ENCODE data around the gene PHKG2. TPM values are rescaled to one million over a fixed set of nuclear protein-coding genes. Genes with fewer than 3 reads are reported as not detected.
A peak's percentile ranks its signal among the peaks of the same experiment; 100 is the strongest.

Gene PHKG2
- total and polyA plus RNA-seq, 7 experiments from 2014 or later: 33.2 to 57.8 (median 45.0) TPM

DNA sequence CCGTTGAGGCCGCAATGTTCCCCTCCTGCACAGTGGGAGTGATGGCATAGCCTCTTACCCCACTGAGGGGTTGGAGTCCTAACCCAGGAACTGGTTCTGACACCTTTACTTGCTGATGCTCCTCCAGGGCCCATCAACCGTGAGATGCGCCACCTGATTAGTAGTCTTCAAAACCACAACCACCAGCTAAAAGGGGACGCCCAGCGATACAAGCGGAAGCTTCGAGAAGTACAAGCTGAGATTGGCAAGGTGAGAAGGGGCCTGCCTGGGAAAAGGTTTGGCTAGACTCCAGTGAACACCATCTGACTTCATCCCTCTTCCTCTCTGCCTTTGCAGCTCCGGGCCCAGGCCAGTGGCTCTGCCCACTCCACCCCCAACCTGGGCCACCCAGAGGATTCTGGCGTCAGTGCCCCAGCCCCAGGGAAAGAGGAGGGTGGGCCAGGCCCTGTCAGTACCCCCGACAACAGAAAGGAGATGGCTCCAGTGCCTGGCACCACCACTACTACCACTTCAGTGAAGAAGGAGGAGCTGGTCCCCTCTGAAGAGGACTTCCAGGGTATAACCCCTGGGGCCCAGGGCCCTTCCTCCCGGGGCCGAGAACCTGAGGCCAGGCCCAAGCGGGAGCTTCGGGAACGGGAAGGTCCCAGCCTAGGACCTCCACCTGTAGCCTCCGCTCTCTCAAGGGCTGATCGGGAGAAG is 19.7 kb downstream of the PHKG2 start:
- Histone ChIP-seq H3K27me3 (ENCODE audit: control insufficient read depth in 2 of 2, insufficient read depth in 2 of 2, low read length in 2 of 2) (no peaks in the 10 kb centered on the region), H3K4me1 (ENCODE audit: control insufficient read depth in 2 of 2, insufficient read depth in 2 of 2, low read length in 2 of 2) (peaks cover 7 to 28% of the 10 kb centered on the region in 2 donors), H3K4me3 (ENCODE audit: low read length) (no peak overlapping the region), H3K9me3 (ENCODE audit: control insufficient read depth in 2 of 3, low read length in 3 of 3) (no peaks in the 10 kb centered on the region), H3K27ac (ENCODE audit: low read depth, low read length) (no peak overlapping the region), H3K36me3 (ENCODE audit: control insufficient read depth in 2 of 3, insufficient read depth in 3 of 3, low read length in 3 of 3) (peaks cover 29 to 99% (median 54%) of the 10 kb centered on the region in 3 experiments)
- intact Hi-C loops (cut with micrococcal nuclease): no loop called here
- peak; percentile 60 for ATAC-seq
- POLR2A ChIA-PET: interaction anchor here (1.3 kb wide), 1 partner anchor 15 kb away, joined by 4 read pairs; no protein-coding TSS in a partner anchor
- H3K27me3 Mint-ChIP-seq: no peaks in the 10 kb centered on the region
- CTCF ChIA-PET: interaction anchor here (0.6 kb wide), 1 partner anchor 130 kb away, joined by 3 read pairs; no protein-coding TSS in a partner anchor
- peaks cover 14 to 30% (median 25%) of the 10 kb centered on the region in 7 donors for H3K4me1 Mint-ChIP-seq
- peaks cover 3 to 49% (median 21%) of the 10 kb centered on the region in 5 donors for H3K36me3 Mint-ChIP-seq
- H3K4me3 Mint-ChIP-seq: no peak overlapping the region
- no peaks in the 10 kb centered on the region for H3K9me3 Mint-ChIP-seq
- H3K27ac Mint-ChIP-seq: no peak overlapping the region
- DNase-seq: no peak

DNA sequence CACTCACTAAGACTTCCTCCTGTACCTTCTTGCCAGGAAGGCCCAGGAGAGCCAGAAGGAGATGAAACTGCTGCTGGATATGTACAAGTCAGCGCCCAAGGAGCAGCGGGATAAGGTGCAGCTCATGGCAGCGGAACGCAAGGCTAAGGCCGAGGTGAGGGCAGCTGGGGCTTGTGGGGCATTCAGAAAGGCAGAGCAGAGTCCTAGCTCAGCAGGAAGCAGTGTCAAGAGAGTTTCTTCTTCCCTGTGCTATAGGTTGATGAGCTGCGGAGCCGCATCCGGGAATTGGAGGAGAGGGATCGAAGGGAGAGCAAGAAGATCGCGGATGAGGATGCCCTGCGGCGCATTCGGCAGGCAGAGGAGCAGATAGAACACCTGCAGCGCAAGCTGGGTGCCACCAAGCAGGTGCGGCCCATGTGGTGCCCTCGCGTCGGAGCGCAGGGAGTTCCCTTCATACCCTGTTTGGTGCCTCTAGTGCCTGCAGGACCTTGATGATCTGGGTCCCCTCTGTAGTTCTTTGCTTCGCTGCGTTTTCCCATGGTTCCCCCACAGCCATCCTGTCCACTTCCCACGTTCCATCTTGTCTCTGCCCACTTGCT is 20.5 kb downstream of the PHKG2 start:
- H3K36me3 ChIP-seq (ENCODE audit: control insufficient read depth in 2 of 3, insufficient read depth in 3 of 3, low read length in 3 of 3): peaks cover 29 to 99% (median 54%) of the 10 kb centered on the region in 3 experiments
- Mint-ChIP-seq H3K9me3 (no peaks in the 10 kb centered on the region), H3K27me3 (no peaks in the 10 kb centered on the region), H3K36me3 (peaks cover 3 to 47% (median 21%) of the 10 kb centered on the region in 5 donors), H3K27ac (peak overlapping the region in 3 of 9 donors; percentile 10 to 38 (median 14)), H3K4me3 (no peak overlapping the region), H3K4me1 (peaks cover 10 to 27% (median 18%) of the 10 kb centered on the region in 7 donors)
- no peak for DNase-seq
- no peak for ATAC-seq
- ChIA-PET POLR2A (interaction anchor here (1.0 kb wide), 1 partner anchor 17 kb away, joined by 3 read pairs; no protein-coding TSS in a partner anchor), CTCF (no interaction called here)
- H3K9me3 ChIP-seq (ENCODE audit: control insufficient read depth in 2 of 3, low read length in 3 of 3): no peaks in the 10 kb centered on the region
- no peak overlapping the region for H3K4me3 ChIP-seq (ENCODE audit: low read length)
- no peaks in the 10 kb centered on the region for H3K27me3 ChIP-seq (ENCODE audit: control insufficient read depth in 2 of 2, insufficient read depth in 2 of 2, low read length in 2 of 2)
- H3K4me1 ChIP-seq (ENCODE audit: control insufficient read depth in 2 of 2, insufficient read depth in 2 of 2, low read length in 2 of 2): peaks cover 0 to 20% of the 10 kb centered on the region in 2 donors
- no peak overlapping the region for H3K27ac ChIP-seq (ENCODE audit: low read depth, low read length)
- intact Hi-C loops (cut with micrococcal nuclease): no loop called here

DNA sequence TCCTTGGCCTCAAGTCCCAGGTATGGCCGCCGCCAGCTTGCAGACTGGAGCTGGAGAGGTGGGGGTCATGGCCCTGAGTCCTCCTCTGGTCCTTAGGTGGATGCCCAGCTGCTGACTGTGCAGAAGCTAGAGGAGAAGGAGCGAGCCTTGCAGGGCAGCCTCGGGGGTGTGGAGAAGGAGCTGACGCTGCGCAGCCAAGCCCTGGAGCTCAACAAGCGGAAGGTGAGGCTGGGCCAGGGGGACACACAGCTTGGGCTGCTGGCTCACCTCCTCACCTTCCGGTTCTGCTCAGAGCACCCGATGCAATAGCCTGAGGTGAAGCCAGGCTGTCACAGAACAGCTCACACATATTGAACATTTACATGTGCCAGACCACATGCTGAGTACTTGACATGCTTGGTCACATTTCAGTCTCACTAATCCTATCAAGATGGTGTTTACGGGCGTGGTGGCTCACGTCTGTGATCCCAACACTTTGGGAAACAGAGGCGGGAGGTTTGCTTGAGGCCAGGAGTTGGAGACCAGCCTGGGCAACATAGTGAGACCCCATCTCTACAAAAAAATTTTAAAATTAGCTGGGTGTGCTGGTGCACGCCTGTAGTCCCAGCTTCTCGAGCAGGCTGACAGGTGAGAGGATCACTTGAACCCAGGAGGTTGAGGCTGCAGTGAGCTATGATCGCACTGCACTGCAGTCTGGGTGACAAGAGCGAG is 21.3 kb downstream of the PHKG2 start:
- Mint-ChIP-seq H3K9me3 (no peaks in the 10 kb centered on the region), H3K4me1 (peaks cover 9 to 23% (median 15%) of the 10 kb centered on the region in 7 donors), H3K36me3 (peaks cover 3 to 45% (median 21%) of the 10 kb centered on the region in 5 donors), H3K4me3 (no peak overlapping the region), H3K27ac (no peak overlapping the region), H3K27me3 (no peaks in the 10 kb centered on the region)
- intact Hi-C loops (cut with micrococcal nuclease): no loop called here
- Histone ChIP-seq H3K9me3 (ENCODE audit: control insufficient read depth in 2 of 3, low read length in 3 of 3) (no peaks in the 10 kb centered on the region), H3K4me3 (ENCODE audit: low read length) (no peak overlapping the region), H3K27ac (ENCODE audit: low read depth, low read length) (no peak overlapping the region), H3K4me1 (ENCODE audit: control insufficient read depth in 2 of 2, insufficient read depth in 2 of 2, low read length in 2 of 2) (peaks cover 0 to 18% of the 10 kb centered on the region in 2 donors), H3K27me3 (ENCODE audit: control insufficient read depth in 2 of 2, insufficient read depth in 2 of 2, low read length in 2 of 2) (no peaks in the 10 kb centered on the region), H3K36me3 (ENCODE audit: control insufficient read depth in 2 of 3, insufficient read depth in 3 of 3, low read length in 3 of 3) (peaks cover 21 to 99% (median 51%) of the 10 kb centered on the region in 3 experiments)
- POLR2A ChIA-PET: interaction anchor here (0.5 to 1.0 kb wide), 5 partner anchors 11 to 536 kb away, joined by 3 read pairs; partner anchors contain the start of gene PHKG2
- ATAC-seq (no peak), DNase-seq (no peak)
- CTCF ChIA-PET: no interaction called here

DNA sequence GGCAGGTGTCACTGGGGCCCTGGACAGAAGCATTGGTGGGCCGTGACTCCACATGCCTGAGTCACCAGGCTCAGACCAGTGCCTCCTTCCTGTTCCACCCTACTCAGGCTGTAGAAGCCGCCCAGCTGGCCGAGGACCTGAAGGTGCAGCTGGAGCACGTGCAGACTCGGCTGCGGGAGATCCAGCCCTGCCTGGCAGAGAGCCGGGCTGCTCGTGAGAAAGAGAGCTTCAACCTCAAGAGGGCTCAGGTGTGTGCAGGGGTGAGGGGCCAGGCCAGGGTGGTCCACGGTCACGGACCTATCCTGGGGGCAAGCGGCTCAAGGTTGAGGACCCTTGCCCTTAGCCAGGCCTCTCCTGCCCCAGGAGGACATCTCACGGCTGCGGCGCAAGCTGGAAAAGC is 23.5 kb downstream of the PHKG2 start:
- Mint-ChIP-seq H3K27me3 (peaks cover 0 to under 1% (median 0%) of the 10 kb centered on the region in 5 donors), H3K36me3 (peaks cover 0 to 31% (median 12%) of the 10 kb centered on the region in 5 donors), H3K9me3 (no peaks in the 10 kb centered on the region), H3K27ac (peak overlapping the region in 1 of 9 donors; percentile 31), H3K4me1 (peaks cover 11 to 34% (median 19%) of the 10 kb centered on the region in 7 donors), H3K4me3 (no peak overlapping the region)
- no peak overlapping the region for H3K4me3 ChIP-seq (ENCODE audit: low read length)
- intact Hi-C loops (cut with micrococcal nuclease): no loop called here
- no peaks in the 10 kb centered on the region for H3K27me3 ChIP-seq (ENCODE audit: control insufficient read depth in 2 of 2, insufficient read depth in 2 of 2, low read length in 2 of 2)
- no peak overlapping the region for H3K27ac ChIP-seq (ENCODE audit: low read depth, low read length)
- H3K9me3 ChIP-seq (ENCODE audit: control insufficient read depth in 2 of 3, low read length in 3 of 3): no peaks in the 10 kb centered on the region
- peaks cover 0 to 15% of the 10 kb centered on the region in 2 donors for H3K4me1 ChIP-seq (ENCODE audit: control insufficient read depth in 2 of 2, insufficient read depth in 2 of 2, low read length in 2 of 2)
- POLR2A ChIA-PET: interaction anchor here (1.6 kb wide), 1 partner anchor 24 kb away, joined by 5 read pairs; the partner anchor contains the start of gene PHKG2
- DNase-seq (no peak), ATAC-seq (no peak)
- CTCF ChIA-PET: no interaction called here
- H3K36me3 ChIP-seq (ENCODE audit: control insufficient read depth in 2 of 3, insufficient read depth in 3 of 3, low read length in 3 of 3): peaks cover 7 to 78% (median 29%) of the 10 kb centered on the region in 3 experiments

DNA sequence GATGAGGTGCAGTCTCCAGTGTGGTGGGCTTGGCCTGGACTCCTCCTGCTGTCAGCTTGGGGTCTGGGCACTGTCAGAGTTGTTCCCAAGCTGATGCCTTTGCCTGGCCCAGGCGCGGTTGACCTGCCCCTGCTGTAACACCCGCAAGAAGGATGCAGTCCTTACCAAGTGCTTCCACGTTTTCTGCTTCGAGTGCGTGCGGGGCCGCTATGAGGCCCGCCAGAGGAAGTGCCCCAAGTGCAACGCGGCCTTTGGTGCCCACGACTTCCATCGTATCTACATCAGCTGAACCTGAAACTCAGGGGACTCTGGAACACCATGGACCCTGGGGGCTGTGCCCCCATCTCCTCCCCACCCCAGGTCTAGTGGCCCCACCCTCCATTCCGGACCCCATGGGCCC is 25.6 kb downstream of the PHKG2 start:
- Mint-ChIP-seq H3K36me3 (peaks cover 0 to 25% (median 7%) of the 10 kb centered on the region in 5 donors), H3K4me3 (no peak overlapping the region), H3K9me3 (no peaks in the 10 kb centered on the region), H3K27ac (peak overlapping the region in 2 of 9 donors; percentile 71 to 89), H3K27me3 (peaks cover 0 to 5% (median 0%) of the 10 kb centered on the region in 5 donors), H3K4me1 (peaks cover 15 to 43% (median 25%) of the 10 kb centered on the region in 7 donors)
- intact Hi-C loops (cut with micrococcal nuclease): no loop called here
- Histone ChIP-seq H3K36me3 (ENCODE audit: control insufficient read depth in 2 of 3, insufficient read depth in 3 of 3, low read length in 3 of 3) (peaks cover 0 to 57% (median 17%) of the 10 kb centered on the region in 3 experiments), H3K9me3 (ENCODE audit: control insufficient read depth in 2 of 3, low read length in 3 of 3) (no peaks in the 10 kb centered on the region), H3K4me3 (ENCODE audit: low read length) (no peak overlapping the region), H3K27me3 (ENCODE audit: control insufficient read depth in 2 of 2, insufficient read depth in 2 of 2, low read length in 2 of 2) (no peaks in the 10 kb centered on the region), H3K27ac (ENCODE audit: low read depth, low read length) (no peak overlapping the region), H3K4me1 (ENCODE audit: control insufficient read depth in 2 of 2, insufficient read depth in 2 of 2, low read length in 2 of 2) (peaks cover 0 to 4% of the 10 kb centered on the region in 2 donors)
- ChIA-PET POLR2A (interaction anchor here (1.5 to 2.6 kb wide), 2 partner anchors 26 to 32 kb away, joined by 5 to 8 read pairs; no protein-coding TSS in a partner anchor), CTCF (no interaction called here)
- DNase-seq (no peak), ATAC-seq (no peak)

Measured in naive thymus-derived CD4-positive, alpha-beta T cell (primary cell).